GM12891 (cell line): Measurements from ENCODE around the gene ADGRB2.

Experiments
- POLR2AphosphoS5 ChIP-seq: IDR thresholded peaks from 2 replicates; pipeline ENCODE4 v1.6.1; 2011; ENCODE audit warnings: low read depth, low read length, control low read depth
- TAF1 ChIP-seq: IDR thresholded peaks from 2 replicates; pipeline ENCODE4 v1.6.1; 2011; ENCODE audit warnings: low read depth, low read length, control low read depth

- no peak for TF ChIP-seq TAF1
- no peak for TF ChIP-seq POLR2AphosphoS5
These were observed 35.2 kb upstream of the ADGRB2 start for GRCh38 chr1:31799196-31799894.
